A549 (cell line): ENCODE results near the gene ERN2.

Experiments used
- CHD4 ChIP-seq: fragments of 200-600 bp; sonication (generic); IDR thresholded peaks from 2 replicates; pipeline ENCODE4 v1.6.1; 2016; ENCODE audit warnings: antibody characterized with exemption, mild to moderate bottlenecking, borderline replicate concordance
- HDAC2 ChIP-seq: fragments of 200-600 bp; sonication (generic); IDR thresholded peaks from 2 replicates; pipeline ENCODE4 v1.6.1; 2016
- JUNB ChIP-seq: fragments of >200 bp; sonication (Bioruptor Twin); formaldehyde crosslinking; IDR thresholded peaks from 2 replicates; pipeline ENCODE4 v1.6.1; 2016
- MAFK ChIP-seq: fragments of 450-650 bp; IDR thresholded peaks from 2 replicates; pipeline ENCODE4 v1.6.1; 2014; ENCODE audit not compliant: partially characterized antibody
- NFE2L2 ChIP-seq: fragments of 150-350 bp; conservative IDR thresholded peaks from 2 replicates; pipeline ENCODE4 v1.6.1; 2014; ENCODE audit warnings: low read length
- POLR2A ChIP-seq: IDR thresholded peaks from 2 replicates; pipeline ENCODE4 v1.6.1; 2012; ENCODE audit warnings: mild to moderate bottlenecking, low read length
- RFX5 ChIP-seq: fragments of 450-650 bp; IDR thresholded peaks from 2 replicates; pipeline ENCODE4 v1.7.1; 2014; ENCODE audit warnings: antibody characterized with exemption, mild to moderate bottlenecking, moderate library complexity
- SMC3 ChIP-seq: fragments of >200 bp; sonication (Bioruptor Twin); formaldehyde crosslinking; IDR thresholded peaks from 3 replicates; pipeline ENCODE4 v1.6.1; 2018; ENCODE audit warnings: inconsistent platforms
- TP53 ChIP-seq: fragments of 250-450 bp; sonication (Bioruptor Pico); IDR thresholded peaks from 2 replicates; pipeline ENCODE4 v1.5.0; 2021; ENCODE audit warnings: mild to moderate bottlenecking, moderate library complexity
- TF ChIP-seq, protein P1 (sequence below): fragments of >200 bp; sonication (Bioruptor Twin); formaldehyde crosslinking; IDR thresholded peaks from 3 replicates; pipeline ENCODE4 v1.5.1; 2016
- TF ChIP-seq, protein P2 (sequence below): fragments of 450-650 bp; IDR thresholded peaks from 2 replicates; pipeline ENCODE4 v1.6.1; 2014; ENCODE audit warnings: antibody characterized with exemption

DNA sequence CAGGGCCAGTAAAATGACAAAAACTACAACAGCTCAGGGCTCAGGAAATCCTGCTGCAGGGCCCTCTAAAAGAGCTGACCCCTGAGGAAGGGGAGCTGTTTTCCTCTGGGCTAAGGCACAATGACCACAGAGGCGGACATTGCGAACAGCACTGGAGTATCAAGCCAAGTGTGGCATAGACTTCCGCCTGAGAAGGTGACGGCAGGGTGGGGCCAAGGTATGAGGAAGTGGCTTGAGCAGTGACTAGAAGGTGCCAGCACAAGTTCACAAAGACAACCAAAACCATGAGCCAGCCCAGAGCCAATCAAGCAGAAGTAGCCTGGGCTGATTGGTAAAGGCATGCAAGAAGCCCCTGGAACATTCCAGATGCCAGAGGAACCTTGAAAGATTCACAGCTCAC is 13.9 kb downstream of the ERN2 start:
- TF ChIP-seq, protein P1, sequence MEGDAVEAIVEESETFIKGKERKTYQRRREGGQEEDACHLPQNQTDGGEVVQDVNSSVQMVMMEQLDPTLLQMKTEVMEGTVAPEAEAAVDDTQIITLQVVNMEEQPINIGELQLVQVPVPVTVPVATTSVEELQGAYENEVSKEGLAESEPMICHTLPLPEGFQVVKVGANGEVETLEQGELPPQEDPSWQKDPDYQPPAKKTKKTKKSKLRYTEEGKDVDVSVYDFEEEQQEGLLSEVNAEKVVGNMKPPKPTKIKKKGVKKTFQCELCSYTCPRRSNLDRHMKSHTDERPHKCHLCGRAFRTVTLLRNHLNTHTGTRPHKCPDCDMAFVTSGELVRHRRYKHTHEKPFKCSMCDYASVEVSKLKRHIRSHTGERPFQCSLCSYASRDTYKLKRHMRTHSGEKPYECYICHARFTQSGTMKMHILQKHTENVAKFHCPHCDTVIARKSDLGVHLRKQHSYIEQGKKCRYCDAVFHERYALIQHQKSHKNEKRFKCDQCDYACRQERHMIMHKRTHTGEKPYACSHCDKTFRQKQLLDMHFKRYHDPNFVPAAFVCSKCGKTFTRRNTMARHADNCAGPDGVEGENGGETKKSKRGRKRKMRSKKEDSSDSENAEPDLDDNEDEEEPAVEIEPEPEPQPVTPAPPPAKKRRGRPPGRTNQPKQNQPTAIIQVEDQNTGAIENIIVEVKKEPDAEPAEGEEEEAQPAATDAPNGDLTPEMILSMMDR, result no peak
- no peak for TF ChIP-seq TP53 (CRISPR knock-in tag)
- TF ChIP-seq NFE2L2, result no peak
- TF ChIP-seq, protein P2, sequence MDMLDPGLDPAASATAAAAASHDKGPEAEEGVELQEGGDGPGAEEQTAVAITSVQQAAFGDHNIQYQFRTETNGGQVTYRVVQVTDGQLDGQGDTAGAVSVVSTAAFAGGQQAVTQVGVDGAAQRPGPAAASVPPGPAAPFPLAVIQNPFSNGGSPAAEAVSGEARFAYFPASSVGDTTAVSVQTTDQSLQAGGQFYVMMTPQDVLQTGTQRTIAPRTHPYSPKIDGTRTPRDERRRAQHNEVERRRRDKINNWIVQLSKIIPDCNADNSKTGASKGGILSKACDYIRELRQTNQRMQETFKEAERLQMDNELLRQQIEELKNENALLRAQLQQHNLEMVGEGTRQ, result no peak
- TF ChIP-seq SMC3, result no peak
- no peak for TF ChIP-seq JUNB
- no peak for TF ChIP-seq HDAC2
- no peak for TF ChIP-seq CHD4
- TF ChIP-seq RFX5, result no peak
- TF ChIP-seq MAFK, result no peak
- no peak for TF ChIP-seq POLR2A
